ENCODE data around the gene DISP3. TPM values are rescaled to one million over a fixed set of nuclear protein-coding genes. Genes with fewer than 3 reads are reported as not detected.

DISP3 gene
- total and polyA plus RNA-seq, 7 donors, result under 0.01 to 0.28 (median 0.16) TPM; not detected in 4

GRCh38 chr1:11523261-11523660, 44.3 kb downstream of the DISP3 start:
- Histone ChIP-seq H3K4me1 (no peaks in the 10 kb centered on the region), H3K27me3 (no peaks in the 10 kb centered on the region), H3K27ac (no peak overlapping the region), H3K9me3 (no peaks in the 10 kb centered on the region), H3K36me3 (no peaks in the 10 kb centered on the region), H3K4me3 (no peak overlapping the region)
- 67 to 84% methylated on average over 10 of the region's 10 CpGs for WGBS, 2 donors
- intact Hi-C loops (cut with DNase I), result no loop called here
- TF ChIP-seq POLR2A (IDR thresholded peaks at IDR 0.05), result no peak
- TF ChIP-seq EP300 (IDR thresholded peaks at IDR 0.05), result no peak
- TF ChIP-seq POLR2AphosphoS5 (IDR thresholded peaks at IDR 0.05), result no peak
- TF ChIP-seq CTCF (IDR thresholded peaks at IDR 0.05), result no peak
- peak; percentile 8 for DNase-seq

DNA sequence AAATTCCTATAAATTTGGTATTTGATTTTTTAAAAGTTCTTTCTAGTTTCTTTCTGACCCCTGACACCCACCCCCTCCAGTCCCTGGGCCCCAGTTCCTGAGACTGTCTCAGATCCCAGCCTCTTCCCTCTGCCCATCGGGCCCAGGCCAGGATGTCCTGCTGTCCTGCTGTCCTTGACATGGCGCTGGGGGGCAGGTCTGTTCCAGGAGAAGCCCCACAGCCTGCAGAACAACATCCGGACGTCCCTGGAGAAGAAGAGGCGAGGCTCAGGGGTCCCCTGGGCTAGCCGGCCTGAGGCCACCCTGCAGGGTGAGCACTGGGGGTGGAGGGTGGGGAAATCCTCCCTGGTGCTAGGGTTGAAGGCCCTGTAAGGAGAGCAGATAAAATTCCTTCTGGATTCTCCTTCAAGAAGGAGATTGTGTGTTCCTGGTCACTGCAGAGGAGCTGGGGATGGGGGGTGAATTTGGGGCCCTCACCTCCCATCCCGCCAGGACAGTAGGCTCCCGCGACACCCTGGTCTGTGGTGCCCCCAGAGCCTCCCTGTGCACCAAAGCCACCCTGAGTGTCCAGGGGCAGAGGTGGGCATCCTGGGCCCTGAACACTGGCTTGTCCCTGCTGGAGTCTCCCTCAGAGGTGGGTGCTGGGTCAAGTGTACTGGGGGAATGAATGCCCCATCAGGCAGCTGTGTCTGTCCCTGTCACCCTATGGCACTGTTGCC, 45.0 kb downstream of the DISP3 start:
- DNase-seq, result peak; percentile 35
- no peaks in the 10 kb centered on the region for H3K4me1 ChIP-seq
- no peak overlapping the region for H3K4me3 ChIP-seq
- no peaks in the 10 kb centered on the region for H3K27me3 ChIP-seq
- TF ChIP-seq EP300 (IDR thresholded peaks at IDR 0.05) (no peak), POLR2A (IDR thresholded peaks at IDR 0.05) (no peak), CTCF (IDR thresholded peaks at IDR 0.05) (no peak), POLR2AphosphoS5 (IDR thresholded peaks at IDR 0.05) (no peak)
- no peaks in the 10 kb centered on the region for H3K36me3 ChIP-seq
- intact Hi-C loops (cut with DNase I), result no loop called here
- 62 to 77% methylated on average over 9 of the region's 9 CpGs for WGBS, 2 donors
- no peaks in the 10 kb centered on the region for H3K9me3 ChIP-seq
- H3K27ac ChIP-seq, result no peak overlapping the region

- Histone ChIP-seq H3K9me3 (no peaks in the 10 kb centered on the region), H3K27me3 (no peaks in the 10 kb centered on the region), H3K4me3 (no peak overlapping the region), H3K4me1 (no peaks in the 10 kb centered on the region), H3K27ac (no peak overlapping the region), H3K36me3 (no peaks in the 10 kb centered on the region)
- WGBS, 2 donors, result 57 to 68% methylated on average over 6 of the region's 6 CpGs
- TF ChIP-seq CTCF (IDR thresholded peaks at IDR 0.05) (no peak), EP300 (IDR thresholded peaks at IDR 0.05) (no peak), POLR2A (IDR thresholded peaks at IDR 0.05) (no peak), POLR2AphosphoS5 (IDR thresholded peaks at IDR 0.05) (no peak)
- peak; percentile 15 for DNase-seq
- intact Hi-C loops (cut with DNase I), result no loop called here
Observed at GRCh38 chr1:11524465-11525150, 45.7 kb downstream of the DISP3 start.

- no peaks in the 10 kb centered on the region for H3K9me3 ChIP-seq
- H3K27ac ChIP-seq, result no peak overlapping the region
- no peak for TF ChIP-seq CTCF (IDR thresholded peaks at IDR 0.05)
- TF ChIP-seq POLR2A (IDR thresholded peaks at IDR 0.05), result no peak
- no peak for TF ChIP-seq POLR2AphosphoS5 (IDR thresholded peaks at IDR 0.05)
- no peak for TF ChIP-seq EP300 (IDR thresholded peaks at IDR 0.05)
Observed at GRCh38 chr1:11525151-11525505, 46.2 kb downstream of the DISP3 start.

More at GRCh38 chr1:11525151-11525505, 46.2 kb downstream of the DISP3 start:
- Histone ChIP-seq H3K27me3 (no peaks in the 10 kb centered on the region), H3K36me3 (no peaks in the 10 kb centered on the region), H3K4me1 (no peaks in the 10 kb centered on the region), H3K4me3 (no peak overlapping the region)
- intact Hi-C loops (cut with DNase I), result no loop called here
- DNase-seq, result peak; percentile 22
- 77 to 87% methylated on average over 8 of the region's 8 CpGs for WGBS, 2 donors
